ENCODE measurements around the gene MCC. TPM values are rescaled to one million over a fixed set of nuclear protein-coding genes. Genes with fewer than 3 reads are reported as not detected.

MCC gene
- total and polyA plus RNA-seq, 12 donors: 1.8 to 12.6 (median 8.9) TPM

DNA sequence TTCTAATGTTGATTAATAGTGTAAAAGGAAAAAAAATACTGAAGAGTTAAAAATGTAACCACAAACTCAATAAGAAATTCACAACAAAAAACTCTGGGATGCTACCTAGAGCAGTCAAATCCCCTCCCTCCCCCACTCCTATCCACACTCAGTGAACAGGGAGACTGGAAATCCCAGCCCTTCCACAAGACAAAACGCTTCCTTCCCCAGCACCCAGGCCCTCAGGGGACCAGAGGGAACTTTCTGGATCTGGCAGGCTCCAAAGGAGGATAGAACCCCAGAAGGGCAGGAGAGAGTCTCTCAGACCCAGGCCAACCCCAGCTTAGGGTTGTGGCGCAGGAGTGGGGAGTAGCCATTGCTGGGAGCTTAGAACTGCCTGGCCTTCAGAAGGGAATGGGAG is 456.7 kb downstream of the MCC start:
- WGBS, 4 donors: 82 to 100% (median 91%) methylated on average over 2 of the region's 2 CpGs
- Histone ChIP-seq H3K27ac (no peak overlapping the region), H3K9me3 (replicated peaks in 1 of 3) (no peaks in the 10 kb centered on the region), H3K4me1 (replicated peaks in 1 of 2) (peaks cover 0 to 6% of the 10 kb centered on the region in 2 donors), H3K36me3 (replicated peaks in 1 of 2) (peaks cover 0 to 23% of the 10 kb centered on the region in 2 donors), H3K27me3 (no peaks in the 10 kb centered on the region), H3K4me3 (no peak overlapping the region)
- intact Hi-C loops (cut with DNase I): no loop called here
- TF ChIP-seq, protein P1, sequence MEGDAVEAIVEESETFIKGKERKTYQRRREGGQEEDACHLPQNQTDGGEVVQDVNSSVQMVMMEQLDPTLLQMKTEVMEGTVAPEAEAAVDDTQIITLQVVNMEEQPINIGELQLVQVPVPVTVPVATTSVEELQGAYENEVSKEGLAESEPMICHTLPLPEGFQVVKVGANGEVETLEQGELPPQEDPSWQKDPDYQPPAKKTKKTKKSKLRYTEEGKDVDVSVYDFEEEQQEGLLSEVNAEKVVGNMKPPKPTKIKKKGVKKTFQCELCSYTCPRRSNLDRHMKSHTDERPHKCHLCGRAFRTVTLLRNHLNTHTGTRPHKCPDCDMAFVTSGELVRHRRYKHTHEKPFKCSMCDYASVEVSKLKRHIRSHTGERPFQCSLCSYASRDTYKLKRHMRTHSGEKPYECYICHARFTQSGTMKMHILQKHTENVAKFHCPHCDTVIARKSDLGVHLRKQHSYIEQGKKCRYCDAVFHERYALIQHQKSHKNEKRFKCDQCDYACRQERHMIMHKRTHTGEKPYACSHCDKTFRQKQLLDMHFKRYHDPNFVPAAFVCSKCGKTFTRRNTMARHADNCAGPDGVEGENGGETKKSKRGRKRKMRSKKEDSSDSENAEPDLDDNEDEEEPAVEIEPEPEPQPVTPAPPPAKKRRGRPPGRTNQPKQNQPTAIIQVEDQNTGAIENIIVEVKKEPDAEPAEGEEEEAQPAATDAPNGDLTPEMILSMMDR (IDR thresholded peaks at IDR 0.05): no peak
- TF ChIP-seq POLR2A (IDR thresholded peaks at IDR 0.05): no peak
- no peak for DNase-seq

- H3K9me3 ChIP-seq (replicated peaks in 1 of 3): no peaks in the 10 kb centered on the region
- H3K27ac ChIP-seq: no peak overlapping the region
- H3K27me3 ChIP-seq: no peaks in the 10 kb centered on the region
- TF ChIP-seq POLR2A (IDR thresholded peaks at IDR 0.05): no peak
- TF ChIP-seq, protein P1 (IDR thresholded peaks at IDR 0.05): no peak
- intact Hi-C loops (cut with DNase I): no loop called here
- no peak for DNase-seq
- no peak overlapping the region for H3K4me3 ChIP-seq
- 70 to 90% (median 78%) methylated on average over 8 of the region's 8 CpGs for WGBS, 4 donors
- peaks cover 0 to 26% of the 10 kb centered on the region in 2 donors for H3K36me3 ChIP-seq (replicated peaks in 1 of 2)
- peaks cover 0 to 6% of the 10 kb centered on the region in 2 donors for H3K4me1 ChIP-seq (replicated peaks in 1 of 2)
Observed at GRCh38 chr5:113031104-113031503, 457.1 kb downstream of the MCC start.

GRCh38 chr5:113029614-113030013 is 458.6 kb downstream of the MCC start:
- Histone ChIP-seq H3K36me3 (replicated peaks in 1 of 2) (peaks cover 0 to 26% of the 10 kb centered on the region in 2 donors), H3K4me1 (replicated peaks in 1 of 2) (peaks cover 0 to 6% of the 10 kb centered on the region in 2 donors), H3K27me3 (no peaks in the 10 kb centered on the region), H3K4me3 (no peak overlapping the region), H3K9me3 (replicated peaks in 1 of 3) (no peaks in the 10 kb centered on the region), H3K27ac (no peak overlapping the region)
- no peak for DNase-seq
- 76 to 94% (median 79%) methylated on average over 6 of the region's 6 CpGs for WGBS, 4 donors
- intact Hi-C loops (cut with DNase I): no loop called here
- no peak for TF ChIP-seq POLR2A (IDR thresholded peaks at IDR 0.05)
- TF ChIP-seq, protein P1 (IDR thresholded peaks at IDR 0.05): no peak

GRCh38 chr5:113027431-113027830 is 460.8 kb downstream of the MCC start:
- no peak for DNase-seq
- Histone ChIP-seq H3K4me1 (replicated peaks in 1 of 2) (peaks cover 0 to 1% of the 10 kb centered on the region in 2 donors), H3K27ac (no peak overlapping the region), H3K36me3 (replicated peaks in 1 of 2) (peaks cover 0 to 26% of the 10 kb centered on the region in 2 donors), H3K9me3 (replicated peaks in 1 of 3) (no peaks in the 10 kb centered on the region), H3K4me3 (no peak overlapping the region), H3K27me3 (no peaks in the 10 kb centered on the region)
- WGBS, 4 donors: 80 to 97% (median 93%) methylated on average over 5 of the region's 5 CpGs
- intact Hi-C loops (cut with DNase I): no loop called here
- TF ChIP-seq, protein P1 (IDR thresholded peaks at IDR 0.05): no peak
- TF ChIP-seq POLR2A (IDR thresholded peaks at IDR 0.05): no peak
